GM15510 (cell line): Measurements from ENCODE around the gene CELSR1.
A peak's percentile ranks its signal among the peaks of the same experiment; 100 is the strongest.

Source experiments
- POLR2A ChIP-seq: IDR thresholded peaks from 3 replicates; pipeline ENCODE4 v1.6.1; 2011; ENCODE audit warnings: borderline replicate concordance; ENCODE audit not compliant: insufficient read length; ENCODE audit errors: extremely low read depth

The CELSR1 gene

GRCh38 chr22:46577368-46578249 lies 40.2 kb upstream of the CELSR1 start:
- no peak for TF ChIP-seq POLR2A

- TF ChIP-seq POLR2A, result peak; percentile 27
These were observed 39.3 kb upstream of the CELSR1 start for GRCh38 chr22:46576556-46577367.

- TF ChIP-seq POLR2A, result no peak
These were observed 38.6 kb upstream of the CELSR1 start for GRCh38 chr22:46575911-46576555.

- no peak for TF ChIP-seq POLR2A
These were observed 37.8 kb upstream of the CELSR1 start for GRCh38 chr22:46574993-46575910.

GRCh38 chr22:46574438-46574992 lies 37.1 kb upstream of the CELSR1 start:
- TF ChIP-seq POLR2A, result no peak

- TF ChIP-seq POLR2A, result no peak
These were observed 36.5 kb upstream of the CELSR1 start for GRCh38 chr22:46573781-46574437.

- TF ChIP-seq POLR2A, result no peak
These were observed 35.7 kb upstream of the CELSR1 start for GRCh38 chr22:46572911-46573780.

- no peak for TF ChIP-seq POLR2A
These were observed 34.3 kb upstream of the CELSR1 start for GRCh38 chr22:46571642-46572250.

GRCh38 chr22:46569848-46570695 lies 32.7 kb upstream of the CELSR1 start:
- TF ChIP-seq POLR2A, result no peak

- no peak for TF ChIP-seq POLR2A
These were observed 31.8 kb upstream of the CELSR1 start for GRCh38 chr22:46569055-46569847.
